HG02943 (cell line): ENCODE results near the gene CDK16.

Experiments
- ATAC-seq: cut with Tn5 transposase; IDR thresholded peaks from one replicate; pipeline ENCODE4 v1.9.1; 2021; ENCODE audit warnings: mild to moderate bottlenecking, low read depth, moderate library complexity; ENCODE audit not compliant: unreplicated experiment

Gene CDK16

GRCh38 chrX:47184486-47184885 lies 34.0 kb upstream of the CDK16 start:
- ATAC-seq = no peak

GRCh38 chrX:47185241-47185640 lies 33.2 kb upstream of the CDK16 start:
- ATAC-seq = no peak

GRCh38 chrX:47186096-47186740 lies 32.3 kb upstream of the CDK16 start:
- no peak for ATAC-seq

- no peak for ATAC-seq
Observed at GRCh38 chrX:47187106-47187677, 31.3 kb upstream of the CDK16 start.

- no peak for ATAC-seq
Observed at GRCh38 chrX:47189906-47190305, 28.6 kb upstream of the CDK16 start.

GRCh38 chrX:47190445-47191269 lies 27.8 kb upstream of the CDK16 start:
- ATAC-seq = peak; percentile 35

GRCh38 chrX:47191331-47191730 lies 27.1 kb upstream of the CDK16 start:
- no peak for ATAC-seq

- no peak for ATAC-seq
Observed at GRCh38 chrX:47191806-47192401, 26.6 kb upstream of the CDK16 start.

GRCh38 chrX:47193475-47194193 lies 24.8 kb upstream of the CDK16 start, which contains the start of gene UBA1:
Gene UBA1, plus strand, starts transcription at chrX:47193829. Its CDS starts 4,974 bp downstream, at chrX:47198803.
- ATAC-seq = peak; percentile 91

GRCh38 chrX:47194194-47194787 lies 24.2 kb upstream of the CDK16 start:
- no peak for ATAC-seq

- ATAC-seq = no peak
Observed at GRCh38 chrX:47196098-47196497, 22.4 kb upstream of the CDK16 start.

- no peak for ATAC-seq
Observed at GRCh38 chrX:47197526-47197925, 21.0 kb upstream of the CDK16 start.

GRCh38 chrX:47198026-47198686 lies 20.3 kb upstream of the CDK16 start:
- no peak for ATAC-seq

GRCh38 chrX:47198687-47199080 lies 19.8 kb upstream of the CDK16 start:
- ATAC-seq = no peak

- no peak for ATAC-seq
Observed at GRCh38 chrX:47199286-47199685, 19.2 kb upstream of the CDK16 start.

GRCh38 chrX:47200385-47201150 lies 17.9 kb upstream of the CDK16 start:
- ATAC-seq = no peak

- ATAC-seq = no peak
Observed at GRCh38 chrX:47201345-47201944, 17.0 kb upstream of the CDK16 start.

- ATAC-seq = no peak
Observed at GRCh38 chrX:47202316-47202715, 16.2 kb upstream of the CDK16 start.

- ATAC-seq = no peak
Observed at GRCh38 chrX:47202877-47203276, 15.6 kb upstream of the CDK16 start.
